ENCODE measurements around the gene SPACDR. TPM values are rescaled to one million over a fixed set of nuclear protein-coding genes. Genes with fewer than 3 reads are reported as not detected.

SPACDR gene
- total and polyA plus RNA-seq, 9 of the 15 experiments (the other 6 are each of a cell fraction or from before 2014, with no cell fraction given) = 0.07 to 0.55 (median 0.14) TPM; not detected in 1

- no peak for TF ChIP-seq NCOA4 (IDR thresholded peaks at IDR 0.05; ENCODE audit: partially characterized antibody)
- no peak for TF ChIP-seq TAF7 (tag; IDR thresholded peaks at IDR 0.05)
- TF ChIP-seq TEAD4 (IDR thresholded peaks at IDR 0.05; ENCODE audit: low read length) = 0 out of 2 replicates have a peak, but pooled peaks have one; percentile 21
- TF ChIP-seq TEAD4 (CRISPR knock-in tag; IDR thresholded peaks at IDR 0.05; ENCODE audit: borderline replicate concordance) = no peak
- peak; percentile 61 for TF ChIP-seq RBFOX2 (IDR thresholded peaks at IDR 0.05; ENCODE audit: low read depth, low read length)
- 0 out of 2 replicates have a peak, but pooled peaks have one; percentile 45 for TF ChIP-seq SMARCC2 (IDR thresholded peaks at IDR 0.05; ENCODE audit: low read depth)
- no peak for TF ChIP-seq THRAP3 (IDR thresholded peaks at IDR 0.05; ENCODE audit: borderline replicate concordance)
- peak; percentile 74; the same call in 1 of the 2 replicates for TF ChIP-seq HDAC2 (IDR thresholded peaks at IDR 0.05)
- peak; percentile 51; the same call in 1 of the 2 replicates for TF ChIP-seq NR2F6 (CRISPR knock-in tag; IDR thresholded peaks at IDR 0.05)
- peak; percentile 55 for TF ChIP-seq POLR2G (IDR thresholded peaks at IDR 0.05; ENCODE audit: low read depth, low read length)
- 0 out of 2 replicates have a peak, but pooled peaks have one; percentile 29 for TF ChIP-seq KLF16 (IDR thresholded peaks at IDR 0.05)
- no peak for TF ChIP-seq ZNF75A (CRISPR knock-in tag; IDR thresholded peaks at IDR 0.05)
- no peak for TF ChIP-seq TAF1 (IDR thresholded peaks at IDR 0.05; ENCODE audit: control insufficient read depth, extremely low read depth, insufficient read depth, low read length, severe bottlenecking)
- peak; percentile 96 for TF ChIP-seq GATAD2A (IDR thresholded peaks at IDR 0.05)
- TF ChIP-seq, protein P1, sequence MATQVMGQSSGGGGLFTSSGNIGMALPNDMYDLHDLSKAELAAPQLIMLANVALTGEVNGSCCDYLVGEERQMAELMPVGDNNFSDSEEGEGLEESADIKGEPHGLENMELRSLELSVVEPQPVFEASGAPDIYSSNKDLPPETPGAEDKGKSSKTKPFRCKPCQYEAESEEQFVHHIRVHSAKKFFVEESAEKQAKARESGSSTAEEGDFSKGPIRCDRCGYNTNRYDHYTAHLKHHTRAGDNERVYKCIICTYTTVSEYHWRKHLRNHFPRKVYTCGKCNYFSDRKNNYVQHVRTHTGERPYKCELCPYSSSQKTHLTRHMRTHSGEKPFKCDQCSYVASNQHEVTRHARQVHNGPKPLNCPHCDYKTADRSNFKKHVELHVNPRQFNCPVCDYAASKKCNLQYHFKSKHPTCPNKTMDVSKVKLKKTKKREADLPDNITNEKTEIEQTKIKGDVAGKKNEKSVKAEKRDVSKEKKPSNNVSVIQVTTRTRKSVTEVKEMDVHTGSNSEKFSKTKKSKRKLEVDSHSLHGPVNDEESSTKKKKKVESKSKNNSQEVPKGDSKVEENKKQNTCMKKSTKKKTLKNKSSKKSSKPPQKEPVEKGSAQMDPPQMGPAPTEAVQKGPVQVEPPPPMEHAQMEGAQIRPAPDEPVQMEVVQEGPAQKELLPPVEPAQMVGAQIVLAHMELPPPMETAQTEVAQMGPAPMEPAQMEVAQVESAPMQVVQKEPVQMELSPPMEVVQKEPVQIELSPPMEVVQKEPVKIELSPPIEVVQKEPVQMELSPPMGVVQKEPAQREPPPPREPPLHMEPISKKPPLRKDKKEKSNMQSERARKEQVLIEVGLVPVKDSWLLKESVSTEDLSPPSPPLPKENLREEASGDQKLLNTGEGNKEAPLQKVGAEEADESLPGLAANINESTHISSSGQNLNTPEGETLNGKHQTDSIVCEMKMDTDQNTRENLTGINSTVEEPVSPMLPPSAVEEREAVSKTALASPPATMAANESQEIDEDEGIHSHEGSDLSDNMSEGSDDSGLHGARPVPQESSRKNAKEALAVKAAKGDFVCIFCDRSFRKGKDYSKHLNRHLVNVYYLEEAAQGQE (IDR thresholded peaks at IDR 0.05; ENCODE audit: borderline replicate concordance) = peak; percentile 94
- TF ChIP-seq, protein P1 (CRISPR knock-in tag; IDR thresholded peaks at IDR 0.05; ENCODE audit: low read depth) = 0 out of 2 replicates have a peak, but pooled peaks have one; percentile 24
- peak in 1 of 2 experiments; percentile 47 for TF ChIP-seq E2F6 (IDR thresholded peaks at IDR 0.05; ENCODE audit: borderline replicate concordance in 1 of 2, extremely low read depth in 1 of 2, insufficient read depth in 1 of 2, insufficient read length in 1 of 2, low read depth in 1 of 2, low read length in 1 of 2, poor library complexity in 1 of 2, severe bottlenecking in 1 of 2)
- no peak for TF ChIP-seq FOXM1 (IDR thresholded peaks at IDR 0.05; ENCODE audit: low read depth)
- 0 out of 2 replicates have a peak, but pooled peaks have one; percentile 63 for TF ChIP-seq FOXM1 (CRISPR knock-in tag; IDR thresholded peaks at IDR 0.05; ENCODE audit: low read depth)
Measured at GRCh38 chr7:100483090-100483721, 19.1 kb upstream of the SPACDR start (continued).

Data from K562 (cell line).